Keratinocyte (primary cell): ENCODE results near the gene ZNF726.

ENCODE experiments used
- CTCF ChIP-seq, 3 experiments: IDR thresholded peaks in 1 of 3; conservative IDR thresholded peaks in 1 of 3; optimal IDR thresholded peaks in 1 of 3; 2 replicates in 2 of 3; 3 replicates in 1 of 3; pipeline versions ENCODE3 to v1.5.1; 2011; ENCODE audit warnings: low read length in 3 of 3, mild to moderate bottlenecking in 3 of 3, moderate library complexity in 2 of 3, control low read depth in 1 of 3, inconsistent platforms in 1 of 3; ENCODE audit not compliant: insufficient read depth in 2 of 3; ENCODE audit errors: extremely low read depth in 1 of 3
- EZH2 ChIP-seq: IDR thresholded peaks from one replicate; pipeline ENCODE4 v1.6.1; 2012; ENCODE audit warnings: inconsistent platforms, mild to moderate bottlenecking, low read length, moderate library complexity

GRCh38 chr19:23956051-23956450 is 41.4 kb downstream of the ZNF726 start:
- TF ChIP-seq CTCF (optimal IDR thresholded peaks at IDR 0.05 in 1 of 3, IDR thresholded peaks at IDR 0.05 in 1 of 3, conservative IDR thresholded peaks at IDR 0.05 in 1 of 3; ENCODE audit: extremely low read depth in 1 of 3, insufficient read depth in 2 of 3, low read length in 3 of 3), result no peak
- no peak for TF ChIP-seq EZH2
